Right renal cortex interstitium (tissue), 3 donors: ENCODE results near the gene YY1AP1. TPM values are rescaled to one million over a fixed set of nuclear protein-coding genes. Genes with fewer than 3 reads are reported as not detected.
A peak's percentile ranks its signal among the peaks of the same experiment; 100 is the strongest.
"Not testable (repeated sequence)": the region's sequence is repeated elsewhere in the genome, so short reads cannot be mapped to it uniquely, and the experiment has no call there.

ENCODE experiments used
- DNase-seq, 3 donors: peaks; one replicate each; pipeline ENCODE4 v3.0.0-alpha.2; 2013; ENCODE audit warnings: low read depth in 3 of 3, low spot score in 2 of 3
- polyA plus RNA-seq, 3 donors: library from polyadenylated mRNA; unstranded; fragments of 120-200 nt; gene quantifications; one replicate each; pipeline ENCODE4 v1.2.1, GENCODE V29; 2013; ENCODE audit not compliant: insufficient read length in 3 of 3

YY1AP1 gene
- polyA plus RNA-seq, 3 donors, result 68.9 to 81.2 (median 69.1) TPM

- no peak for DNase-seq
Measured at GRCh38 chr1:155697046-155697445, 8.5 kb upstream of the YY1AP1 start.

GRCh38 chr1:155696524-155696923 is 8.0 kb upstream of the YY1AP1 start:
- no peak for DNase-seq

GRCh38 chr1:155695608-155696007 is 7.0 kb upstream of the YY1AP1 start:
- no peak for DNase-seq

- DNase-seq, result no peak
Measured at GRCh38 chr1:155695072-155695471, 6.5 kb upstream of the YY1AP1 start.

- DNase-seq, result no peak
Measured at GRCh38 chr1:155694167-155694566, 5.6 kb upstream of the YY1AP1 start.

GRCh38 chr1:155691992-155692528 is 3.5 kb upstream of the YY1AP1 start:
- no peak for DNase-seq

- DNase-seq, result not testable (repeated sequence)
Measured at GRCh38 chr1:155689081-155689607, 570 bp upstream of the YY1AP1 start, which contains the start of gene DAP3. Gene DAP3, plus strand, starts transcription at chr1:155689091. Its CDS starts 20,689 bp downstream, at chr1:155709780.

GRCh38 chr1:155687705-155688323 is 760 bp downstream of the YY1AP1 start:
- DNase-seq, result peak in 2 of 3 donors; percentile 25 to 56

- no peak for DNase-seq
Measured at GRCh38 chr1:155681776-155682175, 6.8 kb downstream of the YY1AP1 start.

GRCh38 chr1:155680531-155680930 is 8.0 kb downstream of the YY1AP1 start:
- DNase-seq, result no peak

- not testable (repeated sequence) for DNase-seq
Measured at GRCh38 chr1:155678992-155679391, 9.6 kb downstream of the YY1AP1 start.

GRCh38 chr1:155678027-155678426 is 10.5 kb downstream of the YY1AP1 start:
- DNase-seq, result no peak

GRCh38 chr1:155673003-155673402 is 15.6 kb downstream of the YY1AP1 start:
- no peak for DNase-seq

- no peak for DNase-seq
Measured at GRCh38 chr1:155671750-155672149, 16.8 kb downstream of the YY1AP1 start.

- DNase-seq, result no peak
Measured at GRCh38 chr1:155669233-155670162, 19.1 kb downstream of the YY1AP1 start.

GRCh38 chr1:155661239-155661638 is 27.3 kb downstream of the YY1AP1 start:
- not testable (repeated sequence) for DNase-seq

GRCh38 chr1:155657463-155657862 is 31.1 kb downstream of the YY1AP1 start:
- no peak for DNase-seq

GRCh38 chr1:155652951-155653350 is 35.6 kb downstream of the YY1AP1 start:
- DNase-seq, result no peak

GRCh38 chr1:155651861-155652661 is 36.5 kb downstream of the YY1AP1 start:
- no peak for DNase-seq

- no peak for DNase-seq
Measured at GRCh38 chr1:155650231-155650757, 38.3 kb downstream of the YY1AP1 start.
